ENCODE measurements around the gene CNOT10. TPM values are rescaled to one million over a fixed set of nuclear protein-coding genes. Genes with fewer than 3 reads are reported as not detected.
A peak's percentile ranks its signal among the peaks of the same experiment; 100 is the strongest.

CNOT10 gene, protein sequence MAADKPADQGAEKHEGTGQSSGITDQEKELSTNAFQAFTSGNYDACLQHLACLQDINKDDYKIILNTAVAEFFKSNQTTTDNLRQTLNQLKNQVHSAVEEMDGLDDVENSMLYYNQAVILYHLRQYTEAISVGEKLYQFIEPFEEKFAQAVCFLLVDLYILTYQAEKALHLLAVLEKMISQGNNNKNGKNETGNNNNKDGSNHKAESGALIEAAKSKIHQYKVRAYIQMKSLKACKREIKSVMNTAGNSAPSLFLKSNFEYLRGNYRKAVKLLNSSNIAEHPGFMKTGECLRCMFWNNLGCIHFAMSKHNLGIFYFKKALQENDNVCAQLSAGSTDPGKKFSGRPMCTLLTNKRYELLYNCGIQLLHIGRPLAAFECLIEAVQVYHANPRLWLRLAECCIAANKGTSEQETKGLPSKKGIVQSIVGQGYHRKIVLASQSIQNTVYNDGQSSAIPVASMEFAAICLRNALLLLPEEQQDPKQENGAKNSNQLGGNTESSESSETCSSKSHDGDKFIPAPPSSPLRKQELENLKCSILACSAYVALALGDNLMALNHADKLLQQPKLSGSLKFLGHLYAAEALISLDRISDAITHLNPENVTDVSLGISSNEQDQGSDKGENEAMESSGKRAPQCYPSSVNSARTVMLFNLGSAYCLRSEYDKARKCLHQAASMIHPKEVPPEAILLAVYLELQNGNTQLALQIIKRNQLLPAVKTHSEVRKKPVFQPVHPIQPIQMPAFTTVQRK
- polyA plus RNA-seq (2012; rRNA removed) = 23.5 and 27.4 TPM in 2 replicates
- 20.6 and 23.8 TPM in 2 replicates for polyA plus RNA-seq (2012; cell fraction: cytosol; rRNA removed)
- 21.0 and 30.4 TPM in 2 replicates for polyA plus RNA-seq (2012; cell fraction: nucleus; rRNA removed)

DNA sequence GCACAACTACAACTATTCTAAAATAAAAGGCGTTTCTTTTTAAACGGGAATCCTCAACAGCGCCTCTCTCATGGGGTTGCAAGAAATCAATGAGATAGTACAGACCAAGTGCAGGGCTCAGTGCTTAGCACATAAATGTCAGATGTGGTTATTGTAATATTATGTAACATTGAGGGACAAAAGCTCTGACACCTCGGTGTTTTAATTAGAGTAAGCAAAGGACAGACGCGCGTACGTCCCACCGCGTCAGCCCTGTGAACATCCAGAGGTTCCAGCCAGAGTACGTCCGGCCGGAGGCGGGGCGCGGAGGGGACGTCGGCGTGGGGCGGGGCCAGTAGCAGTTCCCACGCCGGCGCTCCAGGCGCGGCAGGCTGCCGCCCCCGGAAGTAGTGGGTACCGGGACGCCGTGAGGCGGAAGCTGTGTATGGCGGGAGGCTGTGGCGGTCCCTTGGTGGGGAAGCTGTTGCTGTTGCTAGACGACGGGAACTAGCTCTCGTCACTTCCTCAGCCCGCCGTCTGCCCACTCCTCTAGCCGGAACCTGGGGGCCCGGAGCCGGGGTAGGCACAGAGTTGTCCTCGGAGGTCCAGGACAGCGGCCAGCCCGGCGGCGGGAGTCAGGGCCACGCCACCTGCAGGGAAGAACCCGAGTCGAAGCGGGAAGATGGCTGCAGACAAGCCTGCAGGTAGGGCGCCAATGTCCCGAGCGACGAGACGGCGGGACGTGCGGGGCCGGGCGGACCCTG is at the start of gene CNOT10:
Gene CNOT10 (plus strand): TSS at position 389 of the 743 bp plus-strand sequence. CDS start 273 bp downstream, at position 662.
- 0 out of 2 replicates have a peak, but pooled peaks cover 5% of the 10 kb centered on the region for H4K20me1 ChIP-seq (ENCODE audit: insufficient read depth)
- no peaks in the 10 kb centered on the region for H3K9me3 ChIP-seq
- peaks cover 48% of the 10 kb centered on the region for H3K79me2 ChIP-seq (ENCODE audit: insufficient read depth)
- H2AFZ ChIP-seq (ENCODE audit: low read depth) = peak within 1 kb of the TSS; percentile 87
- peak within 1 kb of the TSS; percentile 96 for H3K4me2 ChIP-seq
- H3K9me2 ChIP-seq = no peaks in the 10 kb centered on the region
- WGBS (ENCODE audit: low lambda C conversion rate) = under 1% methylated on average over 15 of the region's 60 CpGs
- peak within 1 kb of the TSS; percentile 72 to 83 for H3K27ac ChIP-seq (ENCODE audit: low read depth in 2 of 2, low read length in 1 of 2)
- H3K9ac ChIP-seq = peak within 1 kb of the TSS; percentile 81
- ChIA-PET POLR2A (interaction anchor here (0.6 to 0.9 kb wide), 3 partner anchors 10 to 113 kb away, joined by 3 to 5 read pairs (median 4); no protein-coding TSS in a partner anchor), CTCF (interaction anchor here (0.9 to 1.5 kb wide), 3 partner anchors 10 to 322 kb away, joined by 3 to 4 read pairs (median 3); no protein-coding TSS in a partner anchor)
- H3K4me3 ChIP-seq (ENCODE audit: low read depth in 2 of 2, low read length in 1 of 2) = peak within 1 kb of the TSS; percentile 80 to 87
- DNase-seq = peak; percentile 96
- H3K4me1 ChIP-seq (ENCODE audit: control insufficient read depth in 1 of 2, insufficient read depth in 2 of 2, low read depth in 1 of 2, low read length in 1 of 2) = peaks cover 0 to 7% of the 10 kb centered on the region in 2 experiments; a peak in 3 of 4 replicates
- no peaks in the 10 kb centered on the region; the same call in 1 of the 2 replicates for H3K27me3 ChIP-seq (ENCODE audit: insufficient read depth)
- H3F3A ChIP-seq (replicated peaks; ENCODE audit: insufficient read depth) = peaks cover 4% of the 10 kb centered on the region
- H3K36me3 ChIP-seq (replicated peaks in 1 of 2; ENCODE audit: control insufficient read depth in 1 of 2, insufficient read depth in 2 of 2, low read length in 1 of 2) = peaks cover 2 to 7% of the 10 kb centered on the region in 2 experiments
- TF ChIP-seq RXRA (IDR thresholded peaks at IDR 0.05; ENCODE audit: borderline replicate concordance, low read depth) (no peak), NRF1 (IDR thresholded peaks at IDR 0.05; ENCODE audit: low read depth, low read length) (peak; percentile 60), FOXM1 (IDR thresholded peaks at IDR 0.05; ENCODE audit: low read depth) (no peak), ELF1 (IDR thresholded peaks at IDR 0.05) (peak; percentile 81), FOSL2 (IDR thresholded peaks at IDR 0.05; ENCODE audit: borderline replicate concordance, low read depth) (no peak), RAD21 (IDR thresholded peaks at IDR 0.05; ENCODE audit: low read length) (no peak), YY1 (IDR thresholded peaks at IDR 0.05; ENCODE audit: low read depth) (peak; percentile 45; the same call in 1 of the 2 replicates), TCF12 (IDR thresholded peaks at IDR 0.05) (no peak; the same call in 1 of the 2 replicates), GATA2 (CRISPR knock-in tag; IDR thresholded peaks at IDR 0.05) (no peak), RCOR1 (IDR thresholded peaks at IDR 0.05; ENCODE audit: low read length) (no peak), POLR2AphosphoS5 (IDR thresholded peaks at IDR 0.05; ENCODE audit: low read depth, low read length) (peak; percentile 84), MEF2A (IDR thresholded peaks at IDR 0.05; ENCODE audit: borderline replicate concordance, low read depth) (no peak)
- TF ChIP-seq, protein P1, sequence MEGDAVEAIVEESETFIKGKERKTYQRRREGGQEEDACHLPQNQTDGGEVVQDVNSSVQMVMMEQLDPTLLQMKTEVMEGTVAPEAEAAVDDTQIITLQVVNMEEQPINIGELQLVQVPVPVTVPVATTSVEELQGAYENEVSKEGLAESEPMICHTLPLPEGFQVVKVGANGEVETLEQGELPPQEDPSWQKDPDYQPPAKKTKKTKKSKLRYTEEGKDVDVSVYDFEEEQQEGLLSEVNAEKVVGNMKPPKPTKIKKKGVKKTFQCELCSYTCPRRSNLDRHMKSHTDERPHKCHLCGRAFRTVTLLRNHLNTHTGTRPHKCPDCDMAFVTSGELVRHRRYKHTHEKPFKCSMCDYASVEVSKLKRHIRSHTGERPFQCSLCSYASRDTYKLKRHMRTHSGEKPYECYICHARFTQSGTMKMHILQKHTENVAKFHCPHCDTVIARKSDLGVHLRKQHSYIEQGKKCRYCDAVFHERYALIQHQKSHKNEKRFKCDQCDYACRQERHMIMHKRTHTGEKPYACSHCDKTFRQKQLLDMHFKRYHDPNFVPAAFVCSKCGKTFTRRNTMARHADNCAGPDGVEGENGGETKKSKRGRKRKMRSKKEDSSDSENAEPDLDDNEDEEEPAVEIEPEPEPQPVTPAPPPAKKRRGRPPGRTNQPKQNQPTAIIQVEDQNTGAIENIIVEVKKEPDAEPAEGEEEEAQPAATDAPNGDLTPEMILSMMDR (IDR thresholded peaks at IDR 0.05) = peak; percentile 7
- TF ChIP-seq, protein P2, sequence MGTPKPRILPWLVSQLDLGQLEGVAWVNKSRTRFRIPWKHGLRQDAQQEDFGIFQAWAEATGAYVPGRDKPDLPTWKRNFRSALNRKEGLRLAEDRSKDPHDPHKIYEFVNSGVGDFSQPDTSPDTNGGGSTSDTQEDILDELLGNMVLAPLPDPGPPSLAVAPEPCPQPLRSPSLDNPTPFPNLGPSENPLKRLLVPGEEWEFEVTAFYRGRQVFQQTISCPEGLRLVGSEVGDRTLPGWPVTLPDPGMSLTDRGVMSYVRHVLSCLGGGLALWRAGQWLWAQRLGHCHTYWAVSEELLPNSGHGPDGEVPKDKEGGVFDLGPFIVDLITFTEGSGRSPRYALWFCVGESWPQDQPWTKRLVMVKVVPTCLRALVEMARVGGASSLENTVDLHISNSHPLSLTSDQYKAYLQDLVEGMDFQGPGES (IDR thresholded peaks at IDR 0.05; ENCODE audit: low read depth, low read length) = no peak
- TF ChIP-seq, protein P3, sequence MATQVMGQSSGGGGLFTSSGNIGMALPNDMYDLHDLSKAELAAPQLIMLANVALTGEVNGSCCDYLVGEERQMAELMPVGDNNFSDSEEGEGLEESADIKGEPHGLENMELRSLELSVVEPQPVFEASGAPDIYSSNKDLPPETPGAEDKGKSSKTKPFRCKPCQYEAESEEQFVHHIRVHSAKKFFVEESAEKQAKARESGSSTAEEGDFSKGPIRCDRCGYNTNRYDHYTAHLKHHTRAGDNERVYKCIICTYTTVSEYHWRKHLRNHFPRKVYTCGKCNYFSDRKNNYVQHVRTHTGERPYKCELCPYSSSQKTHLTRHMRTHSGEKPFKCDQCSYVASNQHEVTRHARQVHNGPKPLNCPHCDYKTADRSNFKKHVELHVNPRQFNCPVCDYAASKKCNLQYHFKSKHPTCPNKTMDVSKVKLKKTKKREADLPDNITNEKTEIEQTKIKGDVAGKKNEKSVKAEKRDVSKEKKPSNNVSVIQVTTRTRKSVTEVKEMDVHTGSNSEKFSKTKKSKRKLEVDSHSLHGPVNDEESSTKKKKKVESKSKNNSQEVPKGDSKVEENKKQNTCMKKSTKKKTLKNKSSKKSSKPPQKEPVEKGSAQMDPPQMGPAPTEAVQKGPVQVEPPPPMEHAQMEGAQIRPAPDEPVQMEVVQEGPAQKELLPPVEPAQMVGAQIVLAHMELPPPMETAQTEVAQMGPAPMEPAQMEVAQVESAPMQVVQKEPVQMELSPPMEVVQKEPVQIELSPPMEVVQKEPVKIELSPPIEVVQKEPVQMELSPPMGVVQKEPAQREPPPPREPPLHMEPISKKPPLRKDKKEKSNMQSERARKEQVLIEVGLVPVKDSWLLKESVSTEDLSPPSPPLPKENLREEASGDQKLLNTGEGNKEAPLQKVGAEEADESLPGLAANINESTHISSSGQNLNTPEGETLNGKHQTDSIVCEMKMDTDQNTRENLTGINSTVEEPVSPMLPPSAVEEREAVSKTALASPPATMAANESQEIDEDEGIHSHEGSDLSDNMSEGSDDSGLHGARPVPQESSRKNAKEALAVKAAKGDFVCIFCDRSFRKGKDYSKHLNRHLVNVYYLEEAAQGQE (IDR thresholded peaks at IDR 0.05; ENCODE audit: low read depth, low read length) = no peak
- TF ChIP-seq, protein P4, sequence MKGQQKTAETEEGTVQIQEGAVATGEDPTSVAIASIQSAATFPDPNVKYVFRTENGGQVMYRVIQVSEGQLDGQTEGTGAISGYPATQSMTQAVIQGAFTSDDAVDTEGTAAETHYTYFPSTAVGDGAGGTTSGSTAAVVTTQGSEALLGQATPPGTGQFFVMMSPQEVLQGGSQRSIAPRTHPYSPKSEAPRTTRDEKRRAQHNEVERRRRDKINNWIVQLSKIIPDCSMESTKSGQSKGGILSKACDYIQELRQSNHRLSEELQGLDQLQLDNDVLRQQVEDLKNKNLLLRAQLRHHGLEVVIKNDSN (IDR thresholded peaks at IDR 0.05; ENCODE audit: borderline replicate concordance, low read depth) = no peak
- TF ChIP-seq, protein P5, sequence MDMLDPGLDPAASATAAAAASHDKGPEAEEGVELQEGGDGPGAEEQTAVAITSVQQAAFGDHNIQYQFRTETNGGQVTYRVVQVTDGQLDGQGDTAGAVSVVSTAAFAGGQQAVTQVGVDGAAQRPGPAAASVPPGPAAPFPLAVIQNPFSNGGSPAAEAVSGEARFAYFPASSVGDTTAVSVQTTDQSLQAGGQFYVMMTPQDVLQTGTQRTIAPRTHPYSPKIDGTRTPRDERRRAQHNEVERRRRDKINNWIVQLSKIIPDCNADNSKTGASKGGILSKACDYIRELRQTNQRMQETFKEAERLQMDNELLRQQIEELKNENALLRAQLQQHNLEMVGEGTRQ (IDR thresholded peaks at IDR 0.05; ENCODE audit: borderline replicate concordance, low read depth, low read length) = no peak
- TF ChIP-seq, protein P6, sequence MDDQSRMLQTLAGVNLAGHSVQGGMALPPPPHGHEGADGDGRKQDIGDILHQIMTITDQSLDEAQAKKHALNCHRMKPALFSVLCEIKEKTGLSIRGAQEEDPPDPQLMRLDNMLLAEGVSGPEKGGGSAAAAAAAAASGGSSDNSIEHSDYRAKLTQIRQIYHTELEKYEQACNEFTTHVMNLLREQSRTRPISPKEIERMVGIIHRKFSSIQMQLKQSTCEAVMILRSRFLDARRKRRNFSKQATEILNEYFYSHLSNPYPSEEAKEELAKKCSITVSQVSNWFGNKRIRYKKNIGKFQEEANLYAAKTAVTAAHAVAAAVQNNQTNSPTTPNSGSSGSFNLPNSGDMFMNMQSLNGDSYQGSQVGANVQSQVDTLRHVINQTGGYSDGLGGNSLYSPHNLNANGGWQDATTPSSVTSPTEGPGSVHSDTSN (IDR thresholded peaks at IDR 0.05) = no peak
- TF ChIP-seq, protein P7, sequence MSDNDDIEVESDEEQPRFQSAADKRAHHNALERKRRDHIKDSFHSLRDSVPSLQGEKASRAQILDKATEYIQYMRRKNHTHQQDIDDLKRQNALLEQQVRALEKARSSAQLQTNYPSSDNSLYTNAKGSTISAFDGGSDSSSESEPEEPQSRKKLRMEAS (IDR thresholded peaks at IDR 0.05; ENCODE audit: low read depth) = peak; percentile 66
